ENCODE results near the gene PLEKHG1.

PLEKHG1 gene

DNA sequence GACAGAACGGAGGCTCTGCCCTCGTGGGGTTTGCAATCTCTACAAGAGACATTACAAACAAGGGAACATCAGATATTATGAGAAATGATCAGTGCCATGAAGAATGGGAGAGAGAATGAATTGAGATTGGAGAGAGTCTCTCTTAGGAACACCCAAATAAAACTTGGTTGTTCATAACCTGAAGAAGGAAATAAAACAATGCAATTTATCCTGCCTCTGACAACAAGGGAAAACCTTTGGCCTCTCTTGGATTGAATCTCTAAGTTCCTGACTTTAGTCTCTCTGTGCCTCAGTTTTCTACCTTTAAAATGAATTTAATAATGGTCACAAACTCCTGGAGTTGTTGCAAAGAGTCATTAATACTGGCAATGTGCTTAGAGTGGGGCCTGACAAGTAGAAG, 21.1 kb downstream of the PLEKHG1 start:
- no peak for DNase-seq

DNA sequence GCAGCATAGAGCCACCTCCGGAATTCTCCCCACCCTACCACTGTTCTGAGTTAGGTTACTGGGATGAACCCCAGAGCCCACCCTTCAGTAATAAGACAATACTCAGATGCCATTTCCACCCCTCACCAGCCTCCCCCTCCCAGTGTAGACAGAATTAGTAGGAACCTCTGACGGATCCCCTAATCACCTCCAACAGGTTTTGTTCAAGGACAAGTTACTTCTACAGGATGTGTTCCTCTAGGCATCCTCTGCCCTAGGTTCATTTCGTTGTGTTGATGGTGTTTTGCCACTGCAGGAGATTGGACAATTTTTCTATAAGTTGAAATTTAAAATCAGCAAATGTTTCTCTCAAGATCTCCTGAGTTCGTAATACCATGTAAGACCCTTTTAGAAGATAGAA, 22.8 kb downstream of the PLEKHG1 start:
- no peak for DNase-seq

GRCh38 chr6:150622941-150623874, 23.5 kb downstream of the PLEKHG1 start:
- DNase-seq = peak; percentile 70

DNA sequence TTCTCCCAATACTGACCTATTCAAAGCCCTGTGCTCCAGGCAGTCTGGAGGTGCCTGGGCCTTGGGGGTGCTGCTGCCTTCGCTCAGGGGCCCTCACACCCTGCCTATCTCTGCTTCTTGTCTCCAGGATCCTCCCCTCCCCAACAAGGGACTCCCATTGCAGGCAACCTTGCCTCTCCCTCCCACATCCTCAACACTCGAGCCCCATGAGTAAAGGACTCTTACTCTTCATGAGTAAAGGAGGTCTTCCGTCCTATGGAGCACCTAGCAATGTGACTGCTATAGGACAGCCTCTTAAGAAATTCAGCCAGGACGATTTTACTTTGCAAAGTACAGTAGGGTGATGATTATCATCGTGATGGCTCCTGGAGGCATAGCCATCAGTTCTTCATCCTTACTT, 24.5 kb downstream of the PLEKHG1 start:
- DNase-seq = no peak

DNA sequence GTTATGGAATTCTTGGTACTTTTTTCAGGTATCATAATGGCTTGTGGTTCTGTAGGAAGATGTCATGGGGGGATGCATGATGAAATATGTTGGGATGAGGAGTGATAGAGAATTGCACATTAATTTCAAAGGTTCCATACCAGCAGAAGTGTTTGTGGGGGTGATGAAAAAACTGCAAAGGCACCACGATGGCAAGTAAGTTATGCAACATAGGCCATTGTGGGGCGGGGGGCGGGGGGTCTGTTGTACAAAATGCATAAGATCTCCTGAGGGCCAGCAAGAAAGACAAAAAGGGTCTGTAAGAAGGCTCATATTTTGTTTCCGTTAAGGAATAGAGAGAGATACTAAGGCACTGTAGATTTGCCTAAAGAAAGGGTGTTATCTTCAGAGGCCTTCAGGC, 26.2 kb downstream of the PLEKHG1 start:
- DNase-seq = no peak

DNA sequence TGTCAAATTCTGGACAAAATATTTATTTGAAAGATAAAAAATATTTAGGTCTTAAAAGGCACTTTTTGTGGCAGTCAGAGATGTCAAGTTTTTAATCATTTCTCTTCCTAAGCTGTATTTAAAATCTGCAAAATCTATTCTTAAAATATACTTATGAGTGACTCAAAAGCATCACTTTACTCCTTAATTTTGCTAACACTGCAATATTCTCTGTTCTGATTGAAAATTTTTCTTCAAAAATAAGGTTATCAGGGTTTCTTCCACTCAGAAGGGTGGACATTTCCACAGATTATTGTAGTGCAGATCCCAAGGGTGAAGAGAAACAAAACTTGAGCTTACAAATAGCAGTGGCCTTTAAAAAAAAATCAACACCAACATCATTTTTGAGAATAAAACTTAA, 27.5 kb downstream of the PLEKHG1 start:
- no peak for DNase-seq

GRCh38 chr6:150627585-150628025, 27.9 kb downstream of the PLEKHG1 start:
- DNase-seq = no peak

DNA sequence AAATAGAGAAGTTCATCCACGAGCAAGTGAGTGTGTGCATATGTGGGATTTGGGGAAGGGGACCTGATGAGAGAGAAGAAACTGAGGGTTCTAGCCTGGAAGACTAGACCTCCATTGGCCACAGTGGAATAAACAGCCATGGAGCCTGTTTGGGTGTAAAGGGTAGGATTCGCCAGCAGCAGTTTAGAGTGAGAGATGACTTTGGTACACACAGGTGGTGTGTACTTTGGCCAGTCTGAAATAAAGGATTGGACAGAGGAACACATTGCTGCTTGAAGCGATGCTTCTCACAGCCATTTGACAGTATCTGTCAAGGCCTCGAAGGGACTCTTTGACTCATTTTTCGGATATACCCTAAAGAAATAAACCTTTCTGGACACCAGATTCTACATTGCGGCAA, 29.2 kb downstream of the PLEKHG1 start:
- DNase-seq = no peak

DNA sequence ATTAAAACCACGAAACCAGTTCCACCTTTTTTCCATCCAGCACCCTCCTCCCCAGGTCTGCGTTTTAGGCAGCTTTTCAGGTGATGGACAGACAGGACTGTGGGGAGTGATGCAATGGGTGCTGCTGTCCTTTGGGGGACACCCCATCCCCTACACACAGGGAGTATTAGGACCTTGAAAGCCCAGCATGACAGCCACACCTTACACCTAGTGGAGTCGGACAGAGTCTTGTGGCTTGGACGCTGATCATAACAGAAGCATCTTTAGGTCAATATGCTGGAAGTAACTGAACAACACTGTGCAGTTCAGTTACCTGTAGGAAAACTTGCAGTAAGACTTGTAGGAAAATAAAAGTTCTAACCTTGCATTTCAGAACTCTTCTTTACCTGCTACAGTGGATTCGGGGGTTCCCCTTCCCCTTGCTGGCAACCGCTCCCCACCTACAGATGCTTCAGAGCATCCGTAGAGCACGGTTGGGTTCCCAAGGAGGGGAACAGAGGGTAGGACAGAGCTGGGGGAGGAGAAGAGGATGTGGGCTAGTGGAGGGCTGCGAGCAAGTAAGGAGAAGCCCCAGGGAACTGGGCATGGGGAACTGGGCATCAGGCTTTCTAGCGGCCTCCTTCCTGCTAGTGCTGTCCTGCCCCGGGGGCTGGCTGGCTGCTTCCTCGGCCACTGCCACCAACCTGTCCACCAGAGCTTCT, 31.7 kb downstream of the PLEKHG1 start:
- DNase-seq = no peak

- no peak for DNase-seq
Measured at GRCh38 chr6:150631984-150632642, 32.4 kb downstream of the PLEKHG1 start.

DNA sequence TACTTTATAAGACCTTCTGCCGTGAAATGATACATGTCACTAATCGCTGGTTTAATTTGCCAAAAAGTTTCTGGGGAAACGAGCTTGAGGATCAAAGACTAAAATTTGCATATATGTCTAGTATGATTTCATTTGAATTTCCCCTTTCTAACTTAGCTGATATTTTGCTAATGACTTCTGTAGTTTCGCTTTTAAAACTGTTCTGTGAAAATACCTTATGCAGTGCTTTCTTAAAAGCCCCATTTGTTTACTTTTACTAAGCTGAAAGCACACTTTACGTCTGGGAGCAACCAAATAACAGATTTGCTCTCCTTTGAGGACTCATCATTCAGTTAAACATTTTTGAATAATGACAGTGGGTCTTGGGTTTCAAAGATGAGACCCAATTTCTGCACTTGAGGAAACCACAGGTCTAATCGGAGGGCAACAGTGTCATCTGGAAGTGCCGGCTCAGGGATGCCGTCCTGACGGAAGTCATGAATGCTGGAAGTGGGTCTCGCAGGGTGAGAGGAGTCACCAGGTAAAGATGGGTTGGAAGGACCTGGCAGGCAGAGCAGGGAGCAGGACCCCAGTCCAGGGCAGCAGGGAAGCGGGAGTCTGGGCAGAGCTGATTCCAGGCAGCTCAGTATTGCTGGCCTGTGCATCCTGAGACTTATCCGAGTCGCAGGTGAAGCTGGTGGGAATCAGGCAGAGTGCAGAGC, 33.2 kb downstream of the PLEKHG1 start:
- DNase-seq = peak; percentile 47

- DNase-seq = peak; percentile 47
Measured at GRCh38 chr6:150633486-150633834, 33.8 kb downstream of the PLEKHG1 start.

DNA sequence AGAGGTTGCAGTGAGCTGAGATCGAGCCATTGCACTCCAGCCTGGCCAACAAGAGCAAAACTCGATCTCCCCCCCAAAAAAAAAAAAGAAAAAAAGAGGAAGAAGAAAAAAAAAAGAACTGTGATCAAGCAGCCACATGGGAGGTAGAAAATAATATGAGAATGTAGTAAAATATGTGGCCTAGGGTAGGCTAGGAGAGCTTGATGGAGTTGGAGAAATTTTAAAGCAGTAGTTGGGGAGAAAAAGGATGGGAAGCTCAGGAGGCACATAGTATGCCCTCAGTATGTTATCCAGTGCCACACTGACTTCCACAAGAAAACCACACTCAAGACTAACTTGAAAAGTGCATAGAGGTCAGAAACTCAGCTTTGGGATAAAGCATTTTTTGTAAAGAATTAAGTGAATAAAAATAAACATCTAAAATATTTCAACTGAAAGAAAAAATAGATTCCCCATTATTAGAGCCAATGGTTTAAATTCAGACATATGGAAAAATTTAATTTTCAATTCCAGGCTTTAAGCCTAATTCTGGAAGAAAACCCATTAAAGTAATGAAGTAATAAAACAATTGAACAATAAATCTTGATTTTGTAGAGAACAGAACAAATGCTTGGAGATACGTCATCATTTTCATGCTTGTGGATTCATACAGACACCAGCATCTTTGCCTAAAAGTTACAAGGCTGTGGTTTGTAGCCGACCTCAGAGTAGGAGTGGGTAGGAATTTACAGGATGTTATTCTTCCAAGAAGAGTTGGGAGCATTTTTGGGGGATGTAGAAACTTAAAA, 34.7 kb downstream of the PLEKHG1 start:
- DNase-seq = peak; percentile 41

GRCh38 chr6:150634964-150635292, 35.2 kb downstream of the PLEKHG1 start:
- DNase-seq = no peak

GRCh38 chr6:150635906-150636514, 36.3 kb downstream of the PLEKHG1 start:
- no peak for DNase-seq

GRCh38 chr6:150636808-150637207, 37.1 kb downstream of the PLEKHG1 start:
- DNase-seq = no peak

DNA sequence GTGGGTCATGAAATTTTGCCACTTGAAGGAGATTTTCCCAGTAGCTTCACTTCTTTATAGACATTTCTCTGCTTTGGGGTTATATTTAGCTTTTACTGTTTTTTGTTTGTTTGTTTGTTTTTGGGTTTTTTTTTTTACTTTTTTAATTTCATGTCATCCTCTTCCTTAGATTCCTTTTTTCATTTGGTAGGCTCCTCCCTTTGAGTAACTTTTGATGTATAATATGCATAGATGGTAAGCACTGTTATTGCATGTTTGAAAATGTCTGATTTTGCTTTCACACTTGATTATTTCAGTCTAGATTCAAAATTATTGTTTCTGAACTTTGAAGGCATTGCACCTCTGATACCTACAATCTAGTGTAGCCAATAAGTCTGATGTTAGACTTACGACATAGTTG, 37.6 kb downstream of the PLEKHG1 start:
- no peak for DNase-seq

DNA sequence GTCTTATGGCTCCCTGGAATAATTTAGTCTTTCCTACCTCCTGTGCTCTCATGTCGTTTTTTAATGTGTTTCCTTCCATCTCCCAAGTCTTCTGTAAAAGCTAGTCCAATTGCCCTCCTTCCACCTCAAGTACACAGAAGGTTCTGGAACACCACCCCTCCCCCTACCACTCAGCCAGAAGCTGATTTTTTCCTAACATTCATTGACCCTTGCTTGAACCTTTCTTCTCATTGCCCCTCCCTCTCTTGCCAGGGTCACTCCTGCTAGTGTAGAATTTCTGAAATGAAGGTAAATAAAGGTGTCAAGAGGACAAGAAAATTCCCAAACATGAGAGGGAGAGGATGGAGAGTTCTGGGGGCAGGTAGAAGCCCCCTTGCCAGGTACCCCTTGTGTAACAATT, 38.6 kb downstream of the PLEKHG1 start:
- no peak for DNase-seq

GRCh38 chr6:150638765-150639164, 39.1 kb downstream of the PLEKHG1 start:
- DNase-seq = no peak

DNA sequence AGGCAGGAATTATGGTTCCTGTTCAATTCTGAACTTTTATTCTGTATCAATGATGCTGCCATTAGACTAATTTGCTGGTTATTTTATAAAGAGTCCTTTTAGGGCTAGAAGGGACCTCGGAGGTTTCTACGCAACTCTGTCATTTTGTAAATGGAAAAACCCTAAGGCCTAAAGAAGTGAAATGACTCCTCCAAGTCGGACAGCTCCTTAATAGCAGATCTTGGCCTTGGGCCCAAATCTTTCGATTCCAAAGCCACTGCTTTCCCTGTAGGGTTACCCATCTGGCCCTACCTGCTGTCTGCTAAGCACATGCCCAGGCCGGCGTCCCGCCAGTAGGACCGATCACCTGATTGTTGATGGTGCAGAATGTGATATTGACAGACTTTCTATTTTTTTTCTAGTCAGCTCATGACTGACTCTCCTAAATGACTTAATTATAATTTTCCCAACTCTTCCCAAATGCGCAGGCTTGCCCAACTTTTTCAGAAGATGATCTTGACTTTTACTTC, 40.2 kb downstream of the PLEKHG1 start:
- no peak for DNase-seq

GRCh38 chr6:150640556-150641209, 41.0 kb downstream of the PLEKHG1 start:
- DNase-seq = peak; percentile 90
